IMR-90 (cell line): ENCODE data around the gene ZNF322. TPM values are rescaled to one million over a fixed set of nuclear protein-coding genes. Genes with fewer than 3 reads are reported as not detected.

Source experiments
- ATAC-seq: fragments of 200-7000 bp; cut with Tn5 transposase; 2 replicates; pipeline ENCODE4 v1.9.1; 2020; ENCODE audit warnings: low read depth, mild to moderate bottlenecking, moderate library complexity
- BruUV-seq: library from RNA; stranded (reverse); fragments of 400-500 nt; replicated peaks from 2 replicates; lab custom pipeline; 2021; lab: Mats Ljungman, UMichigan
- CTCF ChIA-PET: fragments of 300-600 bp; formaldehyde crosslinking; extraction: SDS; loops from one replicate; lab custom pipeline; 2021; ENCODE audit warnings: antibody characterized with exemption; lab: Yijun Ruan, JAX
- POLR2A ChIA-PET: fragments of 300-600 bp; sonication (Branson Sonifier 250); formaldehyde crosslinking; loops from one replicate; lab custom pipeline; 2022; ENCODE audit warnings: antibody characterized with exemption; ENCODE audit not compliant: unreplicated experiment; lab: Charles Lee
- DNase-seq: peaks from one replicate; pipeline ENCODE4 v3.0.0; 2013
- H2AFZ ChIP-seq: replicated peaks from 2 replicates; pipeline ENCODE3; 2013; ENCODE audit warnings: low read length, mild to moderate bottlenecking; ENCODE audit not compliant: poor library complexity
- H2AK5ac ChIP-seq: 2 replicates; pipeline ENCODE4 v1.6.1; 2013; ENCODE audit warnings: low read depth, low read length, inconsistent platforms
- H2AK9ac ChIP-seq: replicated peaks from 2 replicates; pipeline ENCODE3; 2013; ENCODE audit warnings: mild to moderate bottlenecking, low read depth, low read length, moderate library complexity; ENCODE audit not compliant: poor library complexity
- H2BK120ac ChIP-seq: 2 replicates; pipeline ENCODE4 v1.6.1; 2013; ENCODE audit warnings: low read depth, low read length, inconsistent platforms
- H2BK15ac ChIP-seq: 3 replicates; pipeline ENCODE4 v1.6.1; 2013; ENCODE audit warnings: low read depth, low read length, inconsistent platforms
- H2BK20ac ChIP-seq: 2 replicates; pipeline ENCODE4 v1.6.1; 2013; ENCODE audit warnings: low read depth, mild to moderate bottlenecking, inconsistent platforms, low read length, moderate library complexity
- H2BK5ac ChIP-seq: 2 replicates; pipeline ENCODE4 v1.6.1; 2013; ENCODE audit warnings: mild to moderate bottlenecking, low read depth, low read length, inconsistent platforms; ENCODE audit not compliant: poor library complexity, severe bottlenecking
- H3K14ac ChIP-seq: replicated peaks from 2 replicates; pipeline ENCODE4 v1.6.1; 2013; ENCODE audit warnings: low read depth, low read length, inconsistent platforms
- H3K18ac ChIP-seq: 2 replicates; pipeline ENCODE4 v1.6.1; 2013; ENCODE audit warnings: low read depth, low read length, control low read depth
- H3K23ac ChIP-seq: 2 replicates; pipeline ENCODE4 v1.6.1; 2013; ENCODE audit warnings: low read depth, low read length, inconsistent platforms
- H3K27ac ChIP-seq: 2 replicates; pipeline ENCODE4 v1.5.1; 2013; ENCODE audit warnings: mild to moderate bottlenecking, control low read depth, low read length; ENCODE audit not compliant: insufficient read depth
- H3K27me3 ChIP-seq: 2 replicates; pipeline ENCODE4 v1.6.1; 2013; ENCODE audit warnings: low read length; ENCODE audit not compliant: control insufficient read depth, insufficient read depth
- H3K36me3 ChIP-seq: 2 replicates; pipeline ENCODE4 v1.6.1; 2013; ENCODE audit warnings: low read length, mixed read lengths; ENCODE audit not compliant: control insufficient read depth, insufficient read depth
- H3K4ac ChIP-seq: 2 replicates; pipeline ENCODE4 v1.6.1; 2013; ENCODE audit warnings: low read depth, low read length, inconsistent platforms
- H3K4me1 ChIP-seq: 2 replicates; pipeline ENCODE4 v1.6.1; 2013; ENCODE audit warnings: low read length, mixed read lengths; ENCODE audit not compliant: control insufficient read depth, insufficient read depth
- H3K4me2 ChIP-seq: 2 replicates; pipeline ENCODE4 v1.6.1; 2013; ENCODE audit warnings: low read depth, mild to moderate bottlenecking, control low read depth, low read length, moderate library complexity
- H3K4me3 ChIP-seq: 2 replicates; pipeline ENCODE4 v1.5.1; 2013; ENCODE audit warnings: low read depth, mild to moderate bottlenecking, control low read depth, low read length, moderate library complexity; ENCODE audit not compliant: insufficient read depth
- H3K56ac ChIP-seq: 2 replicates; pipeline ENCODE4 v1.6.1; 2013; ENCODE audit warnings: low read length, inconsistent platforms; ENCODE audit not compliant: insufficient read depth; ENCODE audit errors: extremely low read depth
- H3K79me1 ChIP-seq, 2 experiments: 2 replicates each; pipeline ENCODE4 v1.6.1; 2013; ENCODE audit warnings: low read length in 2 of 2, inconsistent platforms in 1 of 2, low read depth in 1 of 2
- H3K9ac ChIP-seq: 2 replicates; pipeline ENCODE4 v1.6.1; 2013; ENCODE audit warnings: low read depth, low read length, control low read depth
- H3K9me1 ChIP-seq: 2 replicates; pipeline ENCODE4 v1.6.1; 2013; ENCODE audit warnings: low read length, inconsistent platforms; ENCODE audit not compliant: insufficient read depth
- H3K9me3 ChIP-seq: 2 replicates; pipeline ENCODE4 v1.6.1; 2013; ENCODE audit warnings: low read length; ENCODE audit not compliant: control insufficient read depth, insufficient read depth
- H4K20me1 ChIP-seq: 2 replicates; pipeline ENCODE4 v1.6.1; 2013; ENCODE audit warnings: low read length, inconsistent platforms; ENCODE audit not compliant: insufficient read depth
- H4K5ac ChIP-seq: 2 replicates; pipeline ENCODE4 v1.6.1; 2013; ENCODE audit warnings: mild to moderate bottlenecking, low read depth, low read length, control low read depth
- H4K8ac ChIP-seq, 2 experiments: 2 replicates each; pipeline ENCODE4 v1.6.1; 2013; ENCODE audit warnings: low read depth in 2 of 2, low read length in 2 of 2, control low read depth in 1 of 2, inconsistent platforms in 1 of 2
- H4K91ac ChIP-seq: 2 replicates; pipeline ENCODE4 v1.6.1; 2013; ENCODE audit warnings: low read depth, low read length, inconsistent platforms; ENCODE audit not compliant: insufficient read depth
- CEBPB ChIP-seq: IDR thresholded peaks from 2 replicates; pipeline ENCODE4 v1.6.1; 2012; ENCODE audit warnings: low read depth, low read length, improper control_type of control experiment
- CHD1 ChIP-seq: IDR thresholded peaks from 2 replicates; pipeline ENCODE4 v1.6.1; 2012; ENCODE audit warnings: low read depth, low read length, improper control_type of control experiment
- MAZ ChIP-seq: IDR thresholded peaks from 2 replicates; pipeline ENCODE4 v1.6.1; 2012; ENCODE audit warnings: low read depth, mild to moderate bottlenecking, low read length, improper control_type of control experiment, moderate library complexity, borderline replicate concordance
- MXI1 ChIP-seq: IDR thresholded peaks from 2 replicates; pipeline ENCODE4 v1.6.1; 2012; ENCODE audit warnings: low read depth, mild to moderate bottlenecking, low read length, moderate library complexity, borderline replicate concordance
- NFE2L2 ChIP-seq: fragments of 150-350 bp; IDR thresholded peaks from 2 replicates; pipeline ENCODE4 v1.6.1; 2016; ENCODE audit warnings: low read depth, mild to moderate bottlenecking, low read length
- POLR2A ChIP-seq: IDR thresholded peaks from 2 replicates; pipeline ENCODE4 v1.6.1; 2012; ENCODE audit warnings: mild to moderate bottlenecking, low read depth, low read length
- RCOR1 ChIP-seq: IDR thresholded peaks from 2 replicates; pipeline ENCODE4 v1.6.1; 2012; ENCODE audit warnings: mild to moderate bottlenecking, low read length, improper control_type of control experiment; ENCODE audit not compliant: insufficient replicate concordance
- SMC3 ChIP-seq: fragments of 150-350 bp; IDR thresholded peaks from 2 replicates; pipeline ENCODE4 v1.6.1; 2016; ENCODE audit warnings: low read depth, mild to moderate bottlenecking, antibody characterized with exemption, low read length, moderate library complexity
- WGBS, 2 experiments: methylation state at CpG; one replicate each; pipeline versions ENCODE4 v1.1.5 to v1.1.7; 2013; ENCODE audit warnings: missing lambda C conversion rate in 2 of 2; ENCODE audit not compliant: insufficient read length in 1 of 2; ENCODE audit errors: extremely low coverage in 2 of 2; 5-methylcytosine and 5-hydroxymethylcytosine counted together
- dilution Hi-C: fragments of 300-500 bp; cut with HindIII; formaldehyde crosslinking; loops from one replicate; pipeline ENCODE4 v1.14.3; 2018; ENCODE audit warnings: low sequenced_read_pairs; ENCODE audit not compliant: unreplicated experiment
- in situ Hi-C: fragments of 300-500 bp; cut with MboI; formaldehyde crosslinking; loops from 3 replicates; pipeline ENCODE4 v1.14.3; 2019; ENCODE audit warnings: low sequenced_read_pairs, inconsistent platforms, mixed read lengths
- intact Hi-C: fragments of 100-400 bp; cut with micrococcal nuclease; formaldehyde crosslinking; loops from 2 replicates; pipeline ENCODE4 v1.10.0; 2022
- polyA plus RNA-seq, 3 experiments: library from polyadenylated mRNA; depleted of rRNA; stranded (reverse); fragments of >200 nt; gene quantifications; 2 replicates each; pipeline ENCODE4 v1.2.3, GENCODE V29; 2012; ENCODE audit warnings: low replicate concordance in 1 of 3
- total RNA-seq: library from RNA; depleted of rRNA; stranded (reverse); fragments of >200 nt; gene quantifications from 2 replicates; pipeline ENCODE4 v1.2.3, GENCODE V29; 2012
- TF ChIP-seq, protein P1 (sequence below): fragments of 150-350 bp; IDR thresholded peaks from 2 replicates; pipeline ENCODE4 v1.6.1; 2017; ENCODE audit warnings: mild to moderate bottlenecking, antibody characterized with exemption, low read length, low read depth

Gene ZNF322
- total and polyA plus RNA-seq, 2 of the 4 experiments (the other 2 are of a cell fraction), result 5.3 to 23.3 TPM

DNA sequence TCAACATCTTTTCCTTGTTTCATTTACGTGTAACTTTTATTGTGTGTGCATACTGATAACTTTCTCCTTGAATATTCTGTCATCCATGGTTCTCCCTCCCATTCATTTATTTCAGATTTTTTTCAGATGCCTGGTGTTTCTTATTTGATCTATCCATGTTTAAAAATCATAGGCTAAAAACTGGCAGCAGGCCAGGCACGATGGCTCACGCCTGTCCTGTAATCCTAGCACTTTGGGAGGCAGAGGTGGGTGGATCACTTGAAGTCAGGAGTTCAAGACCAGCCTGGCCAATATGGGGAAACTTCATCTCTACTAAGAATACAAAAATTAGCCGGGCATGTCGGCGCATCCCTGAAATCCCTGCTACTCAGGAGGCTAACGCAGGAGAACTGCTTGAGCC is 31.7 kb downstream of the ZNF322 start:
- H3K4ac ChIP-seq, result no peak overlapping the region
- H4K8ac ChIP-seq, result no peak overlapping the region
- dilution Hi-C loops (no loop called here), intact Hi-C loops (no loop called here), in situ Hi-C loops (no loop called here)
- H2BK120ac ChIP-seq, result no peak overlapping the region
- no TSS peak for BruUV-seq
- DNase-seq (no peak), ATAC-seq (no peak)
- H2BK5ac ChIP-seq, result no peak overlapping the region
- no peaks in the 10 kb centered on the region for H4K20me1 ChIP-seq
- WGBS, 2 experiments, result no CpG with 5 or more reads among the region's 7 CpGs
- no peak overlapping the region for H3K18ac ChIP-seq
- no peak overlapping the region for H3K14ac ChIP-seq
- H2BK15ac ChIP-seq, result no peak overlapping the region
- H3K4me2 ChIP-seq, result no peak overlapping the region
- no peaks in the 10 kb centered on the region for H3K4me1 ChIP-seq
- no peak overlapping the region for H3K9ac ChIP-seq
- H4K5ac ChIP-seq, result no peak overlapping the region
- no peak overlapping the region for H3K27ac ChIP-seq
- H3K79me1 ChIP-seq, result no peaks in the 10 kb centered on the region
- CTCF ChIA-PET, result no interaction called here
- no peak overlapping the region for H2BK20ac ChIP-seq
- H3K23ac ChIP-seq, result no peak overlapping the region
- H2AFZ ChIP-seq, result no peak overlapping the region
- no peaks in the 10 kb centered on the region for H3K9me1 ChIP-seq
- no peak overlapping the region for H4K91ac ChIP-seq
- no peaks in the 10 kb centered on the region for H3K27me3 ChIP-seq
- H2AK9ac ChIP-seq, result no peak overlapping the region
- POLR2A ChIA-PET, result no interaction called here
- H3K9me3 ChIP-seq, result no peaks in the 10 kb centered on the region
- no peak for TF ChIP-seq SMC3
- no peak for TF ChIP-seq NFE2L2
- no peak for TF ChIP-seq CHD1
- TF ChIP-seq, protein P1, sequence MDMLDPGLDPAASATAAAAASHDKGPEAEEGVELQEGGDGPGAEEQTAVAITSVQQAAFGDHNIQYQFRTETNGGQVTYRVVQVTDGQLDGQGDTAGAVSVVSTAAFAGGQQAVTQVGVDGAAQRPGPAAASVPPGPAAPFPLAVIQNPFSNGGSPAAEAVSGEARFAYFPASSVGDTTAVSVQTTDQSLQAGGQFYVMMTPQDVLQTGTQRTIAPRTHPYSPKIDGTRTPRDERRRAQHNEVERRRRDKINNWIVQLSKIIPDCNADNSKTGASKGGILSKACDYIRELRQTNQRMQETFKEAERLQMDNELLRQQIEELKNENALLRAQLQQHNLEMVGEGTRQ, result no peak
- no peak for TF ChIP-seq POLR2A
- TF ChIP-seq CEBPB, result no peak
- TF ChIP-seq MAZ, result no peak
- TF ChIP-seq RCOR1, result no peak
- no peak for TF ChIP-seq MXI1
- H3K56ac ChIP-seq, result no peak overlapping the region
- H3K36me3 ChIP-seq, result no peaks in the 10 kb centered on the region
- no peak overlapping the region for H3K4me3 ChIP-seq
- no peak overlapping the region for H2AK5ac ChIP-seq
